GM12878 (cell line): Measurements from ENCODE around the gene ABCA10.

Experiments used
- CREM ChIP-seq: IDR thresholded peaks from 2 replicates; pipeline ENCODE4 v1.6.1; 2014; ENCODE audit warnings: antibody characterized with exemption, low read depth
- EGR1 ChIP-seq, 2 experiments: IDR thresholded peaks; 1 replicate in 1 of 2; 2 replicates in 1 of 2; pipeline ENCODE4 v1.6.1; 2011 to 2012; ENCODE audit warnings: low read depth in 2 of 2, low read length in 2 of 2, borderline replicate concordance in 1 of 2, mild to moderate bottlenecking in 1 of 2, moderate library complexity in 1 of 2
- POLR2A ChIP-seq: IDR thresholded peaks from 2 replicates; pipeline ENCODE4 v1.6.1; 2011; ENCODE audit warnings: low read depth, mild to moderate bottlenecking, low read length
- RCOR1 ChIP-seq: conservative IDR thresholded peaks from 2 replicates; pipeline ENCODE4 v1.6.1; 2012; ENCODE audit warnings: low read depth, low read length, improper control_type of control experiment
- ZBTB4 ChIP-seq: fragments of 450-650 bp; formaldehyde crosslinking; IDR thresholded peaks from 2 replicates; pipeline ENCODE4 v1.4.0; 2022; ENCODE audit warnings: mild to moderate bottlenecking, moderate library complexity

DNA sequence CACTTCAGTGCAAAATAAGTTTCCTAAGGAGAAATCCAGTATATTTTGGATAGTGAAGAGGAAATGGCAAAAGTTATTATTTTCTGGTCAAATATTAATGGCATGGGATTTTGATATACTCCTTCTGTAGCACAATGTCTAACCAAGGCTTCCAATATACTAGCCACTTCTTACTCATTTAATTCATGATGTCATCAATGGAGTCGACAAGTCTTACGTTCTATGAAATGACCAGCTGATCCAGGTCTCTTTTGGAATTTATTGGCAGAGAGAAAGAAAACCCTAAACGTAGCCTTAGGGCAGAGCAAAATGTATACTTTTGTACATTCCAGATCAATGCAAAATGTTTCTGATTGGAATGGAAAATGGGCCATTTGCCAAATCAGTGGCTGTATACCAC is 8.3 kb upstream of the ABCA10 start:
- TF ChIP-seq ZBTB4 (CRISPR knock-in tag) (no peak), EGR1 (IDR thresholded peaks at IDR 0.05; ENCODE audit: borderline replicate concordance in 1 of 2, low read depth in 2 of 2, low read length in 2 of 2) (no peak), POLR2A (no peak), CREM (no peak), RCOR1 (no peak)
